ENCODE results near the gene OR1E2. TPM values are rescaled to one million over a fixed set of nuclear protein-coding genes. Genes with fewer than 3 reads are reported as not detected.

OR1E2 gene
- polyA plus RNA-seq, 3 donors: not detected

GRCh38 chr17:3472137-3472536 is 38.5 kb upstream of the OR1E2 start:
- no peaks in the 10 kb centered on the region for H3K79me2 ChIP-seq (ENCODE audit: insufficient read depth, low read length)
- no peak overlapping the region for H3K27ac ChIP-seq (ENCODE audit: low read depth in 1 of 2, low read length in 2 of 2)
- Mint-ChIP-seq H3K4me3 (no peak overlapping the region), H3K27ac (no peak overlapping the region), H3K27me3 (ENCODE audit: low read depth in 3 of 3) (peaks cover 0 to 6% (median 4%) of the 10 kb centered on the region in 3 donors), H3K36me3 (no peaks in the 10 kb centered on the region), H3K4me1 (peaks cover 5% of the 10 kb centered on the region), H3K9me3 (peaks cover 3 to 18% (median 9%) of the 10 kb centered on the region in 7 donors)
- H3K9me3 ChIP-seq (replicated peaks in 1 of 2; ENCODE audit: control insufficient read depth in 1 of 2, insufficient read depth in 1 of 2, low read length in 2 of 2): peaks cover 0 to 3% of the 10 kb centered on the region in 2 donors
- no peak for DNase-seq
- H2AFZ ChIP-seq (ENCODE audit: insufficient read depth, low read depth, low read length, poor library complexity, severe bottlenecking): no peak overlapping the region
- 96% methylated on average over 20 of the region's 21 CpGs for WGBS (ENCODE audit: insufficient coverage)
- no peaks in the 10 kb centered on the region for H3K36me3 ChIP-seq (replicated peaks in 1 of 2; ENCODE audit: control insufficient read depth in 1 of 2, insufficient read depth in 2 of 2, low read length in 2 of 2)
- no peaks in the 10 kb centered on the region for H4K20me1 ChIP-seq (ENCODE audit: insufficient read depth, low read length)
- no peak overlapping the region for H3K9ac ChIP-seq (ENCODE audit: insufficient read depth, low read length, poor library complexity, severe bottlenecking)
- intact Hi-C loops (cut with micrococcal nuclease): no loop called here
- no peaks in the 10 kb centered on the region for H3K27me3 ChIP-seq (ENCODE audit: control insufficient read depth in 2 of 2, insufficient read depth in 2 of 2, low read length in 2 of 2)
- TF ChIP-seq CTCF (IDR thresholded peaks at IDR 0.05): no peak
- no peak overlapping the region for H3K4me2 ChIP-seq (replicated peaks; ENCODE audit: extremely low read depth, low read length, poor library complexity, severe bottlenecking)
- H3K4me3 ChIP-seq (replicated peaks in 1 of 3; ENCODE audit: low read depth in 2 of 3, low read length in 3 of 3): no peak overlapping the region
- no peaks in the 10 kb centered on the region for H3K4me1 ChIP-seq (ENCODE audit: control insufficient read depth in 1 of 2, insufficient read depth in 2 of 2, low read length in 2 of 2)

- Histone ChIP-seq H3K27me3 (ENCODE audit: control insufficient read depth in 2 of 2, insufficient read depth in 2 of 2, low read length in 2 of 2) (no peaks in the 10 kb centered on the region), H2AFZ (ENCODE audit: insufficient read depth, low read depth, low read length, poor library complexity, severe bottlenecking) (no peak within 1 kb of the TSS), H3K79me2 (ENCODE audit: insufficient read depth, low read length) (no peaks in the 10 kb centered on the region), H3K4me2 (replicated peaks; ENCODE audit: extremely low read depth, low read length, poor library complexity, severe bottlenecking) (no peak within 1 kb of the TSS), H4K20me1 (ENCODE audit: insufficient read depth, low read length) (no peaks in the 10 kb centered on the region), H3K4me3 (replicated peaks in 1 of 3; ENCODE audit: low read depth in 2 of 3, low read length in 3 of 3) (no peak within 1 kb of the TSS), H3K9ac (ENCODE audit: insufficient read depth, low read length, poor library complexity, severe bottlenecking) (no peak within 1 kb of the TSS), H3K9me3 (replicated peaks in 1 of 2; ENCODE audit: control insufficient read depth in 1 of 2, insufficient read depth in 1 of 2, low read length in 2 of 2) (peaks cover 0 to 3% of the 10 kb centered on the region in 2 donors), H3K36me3 (replicated peaks in 1 of 2; ENCODE audit: control insufficient read depth in 1 of 2, insufficient read depth in 2 of 2, low read length in 2 of 2) (no peaks in the 10 kb centered on the region), H3K4me1 (ENCODE audit: control insufficient read depth in 1 of 2, insufficient read depth in 2 of 2, low read length in 2 of 2) (no peaks in the 10 kb centered on the region), H3K27ac (ENCODE audit: low read depth in 1 of 2, low read length in 2 of 2) (no peak within 1 kb of the TSS)
- TF ChIP-seq CTCF (IDR thresholded peaks at IDR 0.05): no peak
- H3K4me3 Mint-ChIP-seq: no peak within 1 kb of the TSS
- peaks cover 0 to 6% (median 4%) of the 10 kb centered on the region in 3 donors for H3K27me3 Mint-ChIP-seq (ENCODE audit: low read depth in 3 of 3)
- DNase-seq: no peak
- 98% methylated on average over 37 of the region's 38 CpGs for WGBS (ENCODE audit: insufficient coverage)
- peaks cover 3 to 18% (median 9%) of the 10 kb centered on the region in 7 donors for H3K9me3 Mint-ChIP-seq
- no peaks in the 10 kb centered on the region for H3K36me3 Mint-ChIP-seq
- peak within 1 kb of the TSS in 1 of 7 donors; percentile 48 for H3K27ac Mint-ChIP-seq
- intact Hi-C loops (cut with micrococcal nuclease): no loop called here
- peaks cover 5% of the 10 kb centered on the region for H3K4me1 Mint-ChIP-seq
These were observed 38.0 kb upstream of the OR1E2 start, which contains the start of gene SPATA22 for GRCh38 chr17:3471599-3471998. Gene SPATA22 (minus strand): TSS chr17:3471819. CDS start chr17:3469325, 2,494 bp downstream.
